Psoas muscle (tissue), 8 donors: ENCODE results near the gene FSD1. TPM values are rescaled to one million over a fixed set of nuclear protein-coding genes. Genes with fewer than 3 reads are reported as not detected.
"Not testable (repeated sequence)": the region's sequence is repeated elsewhere in the genome, so short reads cannot be mapped to it uniquely, and the experiment has no call there.

ENCODE experiments used
- ATAC-seq, 4 donors: fragments of 200-7000 bp; cut with Tn5 transposase; one replicate each; pipeline ENCODE4 v1.9.1; 2020; ENCODE audit warnings: moderate library complexity in 3 of 4, mild to moderate bottlenecking in 2 of 4
- DNase-seq, 2 donors: peaks; one replicate each; pipeline ENCODE4 v3.0.0-alpha.2; 2020
- H3K27ac ChIP-seq: fragments of 200-600 bp; one replicate; pipeline ENCODE4 v1.8.0; 2022
- H3K27me3 ChIP-seq, 3 donors: fragments of 200-600 bp in 1 of 3; one replicate each; pipeline versions ENCODE4 v1.6.1 to v1.8.0; 2013 to 2022; ENCODE audit warnings: low read length in 2 of 3, mild to moderate bottlenecking in 2 of 3, moderate library complexity in 1 of 3; ENCODE audit not compliant: insufficient read depth in 3 of 3
- H3K36me3 ChIP-seq, 2 donors: fragments of 200-600 bp in 1 of 2; one replicate each; pipeline versions ENCODE4 v1.6.1 to v1.8.0; 2013 to 2022; ENCODE audit warnings: low read depth in 1 of 2, mild to moderate bottlenecking in 1 of 2, moderate library complexity in 1 of 2; ENCODE audit not compliant: insufficient read depth in 1 of 2
- H3K4me1 ChIP-seq: fragments of 200-600 bp; one replicate; pipeline ENCODE4 v1.8.0; 2022
- H3K4me3 ChIP-seq: fragments of 200-600 bp; one replicate; pipeline ENCODE4 v1.8.0; 2022; ENCODE audit warnings: mild to moderate bottlenecking
- H3K9me3 ChIP-seq: fragments of 200-600 bp; one replicate; pipeline ENCODE4 v1.8.0; 2022
- CTCF ChIP-seq: fragments of 200-600 bp; IDR thresholded peaks from one replicate; pipeline ENCODE4 v1.8.0; 2022; ENCODE audit warnings: antibody characterized with exemption
- WGBS, 3 donors: extraction: QIAGEN DNeasy Blood & Tissue Kit; methylation state at CpG; one replicate each; pipeline versions ENCODE4 v1.1.6 to v1.1.7; 2013; 5-methylcytosine and 5-hydroxymethylcytosine counted together
- intact Hi-C, 2 donors: fragments of 100-400 bp; cut with DNase I; formaldehyde crosslinking; loops; one replicate each; pipeline versions ENCODE4 v1.11.0 to v1.14.2; 2022
- polyA plus RNA-seq, 3 donors: library from polyadenylated mRNA; stranded (reverse); fragments of 200-250 nt; gene quantifications; one replicate each; pipeline ENCODE4 v1.2.3, GENCODE V29; 2013
- total RNA-seq, 4 donors: library from RNA; stranded (reverse); fragmentation: NEBNext Ultra II Directional in 2 of 4; extraction: Animal tissue kit (Norgen Biotek cat#: 25700) in 2 of 4; gene quantifications; one replicate each; pipeline versions ENCODE4 v1.2.1 to v1.2.4, GENCODE V29; 2021 to 2023
- donor health status: healthy with polysubstance abuse.
- donor health status: DM: no; HTN: no; CAD: no; lungs with moderate emphysema.
- donor health status: Bipolar disorder and iron deficiency.
- donor health status: healthy.
- donor health status: DM: yes; HTN: yes; CAD: no.
- donor health status: DM: no; HTN: no; CAD: no.
- donor health status: DM: no; HTN: no; CAD: no.
- donor health status: DM: yes; HTN: yes; CAD: no.

The FSD1 gene
- total and polyA plus RNA-seq, 7 donors = 0.08 TPM; not detected in 6

DNA sequence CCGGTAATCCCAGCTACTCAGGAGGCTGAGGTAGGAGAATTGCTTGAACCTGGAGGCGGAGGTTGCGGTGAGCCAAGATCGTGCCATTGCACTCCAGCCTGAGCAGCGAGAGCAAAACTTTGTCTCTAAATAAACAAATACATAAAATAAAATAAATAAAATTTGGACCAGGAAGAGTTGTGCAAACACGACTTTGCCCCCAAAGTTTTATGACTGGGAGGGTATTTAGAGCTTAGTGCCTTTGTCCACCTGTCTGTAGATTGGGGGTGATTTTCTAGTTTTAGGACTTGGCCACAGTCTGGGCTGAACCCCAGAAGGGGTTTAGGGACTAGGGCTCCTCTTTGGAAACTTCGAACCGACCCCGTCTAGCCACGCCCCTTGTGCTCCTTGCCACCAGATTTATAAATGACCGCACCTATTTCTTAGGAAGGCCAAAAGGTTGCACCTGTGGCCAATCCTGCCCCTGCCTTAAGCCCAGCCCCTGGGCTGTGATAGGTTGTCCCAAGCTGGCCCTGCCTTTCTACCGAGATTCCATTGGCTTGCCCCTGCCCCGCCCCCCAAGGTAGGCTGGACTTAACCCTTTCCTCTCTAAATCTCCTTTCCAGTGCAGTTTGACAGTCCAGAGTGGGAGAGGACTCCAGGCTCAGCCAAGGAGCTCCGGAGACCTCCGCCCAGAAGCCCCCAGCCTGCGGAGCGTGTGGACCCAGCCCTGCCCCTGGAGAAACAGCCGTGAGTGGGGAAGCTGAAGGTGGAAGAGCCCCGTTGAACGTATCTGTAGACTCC lies 20.0 kb upstream of the FSD1 start:
- peaks cover 0 to 52% (median 12%) of the 10 kb centered on the region in 3 donors for H3K27me3 ChIP-seq
- H3K36me3 ChIP-seq = no peaks in the 10 kb centered on the region
- ATAC-seq (no peak), DNase-seq (no peak)
- intact Hi-C loops = no loop called here
- no peak overlapping the region for H3K27ac ChIP-seq
- TF ChIP-seq CTCF = no peak
- H3K4me1 ChIP-seq = peaks cover 2% of the 10 kb centered on the region
- H3K9me3 ChIP-seq = no peaks in the 10 kb centered on the region
- WGBS, 3 donors = 57 to 62% (median 60%) methylated on average over 20 of the region's 20 CpGs
- no peak overlapping the region for H3K4me3 ChIP-seq

DNA sequence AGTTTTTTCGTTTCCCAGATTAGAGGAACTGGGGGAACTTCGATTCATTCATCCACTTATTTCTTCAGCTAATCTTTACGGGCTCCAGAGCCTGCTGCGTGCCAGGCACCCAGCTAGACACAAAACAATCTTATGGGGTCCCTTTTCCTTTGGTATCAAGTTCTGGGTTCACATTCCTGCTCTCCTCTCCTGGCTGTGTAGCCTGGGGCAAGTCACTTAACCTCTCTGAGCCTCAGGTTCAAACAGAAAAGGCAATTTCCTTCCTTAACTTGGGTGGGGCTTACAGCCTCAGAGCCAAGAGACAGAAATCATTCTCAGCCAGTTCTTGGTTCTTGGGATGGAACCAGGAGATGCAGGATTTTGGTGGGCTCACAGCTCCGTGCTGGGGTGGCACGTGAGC lies 19.4 kb upstream of the FSD1 start:
- Histone ChIP-seq H3K27ac (no peak overlapping the region), H3K9me3 (no peaks in the 10 kb centered on the region), H3K4me1 (no peaks in the 10 kb centered on the region), H3K36me3 (no peaks in the 10 kb centered on the region), H3K27me3 (peaks cover 0 to 46% (median 6%) of the 10 kb centered on the region in 3 donors), H3K4me3 (no peak overlapping the region)
- no peak for DNase-seq
- ATAC-seq = no peak
- WGBS, 3 donors = 77 to 84% (median 82%) methylated on average over 6 of the region's 6 CpGs
- intact Hi-C loops = no loop called here
- no peak for TF ChIP-seq CTCF

DNA sequence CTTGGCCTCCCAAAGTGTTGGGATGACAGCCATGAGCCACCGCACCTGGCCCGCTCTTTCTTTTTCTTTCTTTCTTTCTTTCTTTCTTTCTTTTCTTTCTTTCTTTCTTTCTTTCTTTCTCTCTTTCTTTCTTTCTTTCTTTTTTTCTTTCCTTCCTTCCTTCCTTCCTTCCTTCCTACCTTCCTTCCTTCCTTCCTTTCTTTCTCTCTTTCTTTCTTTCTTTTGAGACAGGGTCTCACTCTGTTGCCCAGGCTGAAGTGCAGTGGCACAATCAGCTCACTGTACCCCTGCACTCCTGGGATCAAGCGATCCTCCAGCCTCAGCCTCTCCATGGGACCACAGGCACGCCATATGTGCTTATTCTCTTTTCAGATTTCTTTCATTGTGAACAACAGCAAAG lies 18.3 kb upstream of the FSD1 start:
- H3K9me3 ChIP-seq, H3K4me3 ChIP-seq, H3K27ac ChIP-seq, H3K4me1 ChIP-seq, intact Hi-C loops, H3K36me3 ChIP-seq, ATAC-seq, DNase-seq: not testable (repeated sequence)
- H3K27me3 ChIP-seq = peaks cover 0 to 44% (median 3%) of the 10 kb centered on the region in 3 donors
- 92 to 94% (median 94%) methylated on average over 4 of the region's 4 CpGs for WGBS, 3 donors

DNA sequence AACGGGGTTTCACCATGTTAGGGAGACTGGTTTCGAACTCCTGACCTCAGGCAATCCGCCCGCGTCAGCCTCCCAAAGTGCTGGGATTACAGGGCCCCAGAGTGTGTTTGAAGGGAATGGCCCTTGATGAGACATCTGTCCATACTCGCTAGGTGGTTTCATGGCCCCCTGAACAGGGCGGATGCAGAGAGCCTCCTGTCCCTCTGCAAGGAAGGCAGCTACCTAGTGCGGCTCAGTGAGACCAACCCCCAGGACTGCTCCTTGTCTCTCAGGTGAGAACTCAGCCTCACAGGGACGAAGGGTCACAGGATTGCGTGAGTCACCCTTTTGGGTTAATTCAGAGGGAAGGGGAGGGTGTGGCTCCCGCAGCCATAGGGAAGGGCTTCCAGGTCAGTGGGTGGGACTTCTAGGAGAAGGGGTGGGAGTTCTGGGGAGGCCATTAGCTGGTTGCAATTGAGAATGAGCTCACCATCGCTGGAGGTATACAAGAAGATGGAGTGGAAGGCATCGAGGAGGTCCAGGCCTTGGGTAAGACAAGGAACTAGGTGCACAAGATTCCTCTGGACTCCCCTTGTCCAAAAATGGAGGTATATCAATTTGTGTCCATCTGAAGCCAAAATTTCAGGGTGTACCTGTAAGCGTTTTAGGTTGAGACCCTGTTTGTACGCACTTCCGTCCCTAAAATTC lies 16.2 kb upstream of the FSD1 start:
- H3K36me3 ChIP-seq = no peaks in the 10 kb centered on the region
- DNase-seq (no peak), ATAC-seq (no peak)
- no peaks in the 10 kb centered on the region for H3K9me3 ChIP-seq
- peaks cover 0 to 23% (median 5%) of the 10 kb centered on the region in 3 donors for H3K27me3 ChIP-seq
- no peak for TF ChIP-seq CTCF
- intact Hi-C loops = no loop called here
- H3K4me1 ChIP-seq = no peaks in the 10 kb centered on the region
- WGBS, 3 donors = 83 to 88% (median 86%) methylated on average over 16 of the region's 16 CpGs
- no peak overlapping the region for H3K4me3 ChIP-seq
- no peak overlapping the region for H3K27ac ChIP-seq

DNA sequence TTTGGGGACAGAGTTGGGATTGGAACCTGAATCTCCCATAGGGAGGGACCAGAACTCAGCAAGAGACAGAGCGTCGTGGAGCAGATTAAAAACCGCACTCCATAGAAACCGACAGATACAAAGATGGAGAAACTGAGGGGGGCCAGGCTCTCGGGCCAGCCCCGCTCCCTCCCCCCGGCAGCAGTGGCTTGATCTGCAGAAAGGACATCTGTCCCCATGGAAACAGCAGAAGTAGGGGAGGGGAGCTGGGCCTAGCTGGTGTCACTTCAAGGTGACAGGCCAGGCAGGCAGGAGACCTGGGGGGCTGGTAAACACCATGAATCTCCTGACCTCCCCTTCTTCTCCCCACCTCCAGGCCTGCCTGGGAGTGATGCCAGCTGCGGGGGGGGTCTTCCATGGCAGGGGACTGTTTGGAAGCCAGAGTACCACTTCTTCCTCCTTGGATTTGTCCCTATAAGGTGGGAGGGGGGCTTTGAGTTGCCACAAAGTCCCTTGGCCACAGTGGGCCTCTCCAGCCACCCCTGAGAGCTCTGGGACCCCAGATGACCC lies 13.1 kb upstream of the FSD1 start:
- Histone ChIP-seq H3K4me1 (no peaks in the 10 kb centered on the region), H3K36me3 (no peaks in the 10 kb centered on the region), H3K27ac (no peak overlapping the region), H3K27me3 (peaks cover 0 to 17% (median 8%) of the 10 kb centered on the region in 3 donors), H3K4me3 (no peak overlapping the region), H3K9me3 (no peaks in the 10 kb centered on the region)
- intact Hi-C loops = no loop called here
- DNase-seq (no peak), ATAC-seq (no peak)
- no peak for TF ChIP-seq CTCF
- 56 to 64% (median 59%) methylated on average over 8 of the region's 8 CpGs for WGBS, 3 donors
